ENCODE data around the gene UBA1.

Gene UBA1

GRCh38 chrX:47197526-47197925 is 3.9 kb downstream of the UBA1 start:
- Histone ChIP-seq H3K4me3 (ENCODE audit: low read length) (no peak overlapping the region), H3K9ac (ENCODE audit: low read length) (no peak overlapping the region), H3K4me1 (ENCODE audit: control insufficient read depth, insufficient read depth, low read length) (peaks cover 33% of the 10 kb centered on the region), H3K36me3 (ENCODE audit: control insufficient read depth, insufficient read depth, low read length) (peaks cover 9% of the 10 kb centered on the region), H3K9me3 (ENCODE audit: control insufficient read depth, low read length) (no peaks in the 10 kb centered on the region), H3K27me3 (ENCODE audit: control insufficient read depth, insufficient read depth, low read length) (no peaks in the 10 kb centered on the region)

GRCh38 chrX:47198026-47198686 is 4.5 kb downstream of the UBA1 start:
- Histone ChIP-seq H3K36me3 (ENCODE audit: control insufficient read depth, insufficient read depth, low read length) (peaks cover 9% of the 10 kb centered on the region), H3K4me3 (ENCODE audit: low read length) (no peak overlapping the region), H3K27me3 (ENCODE audit: control insufficient read depth, insufficient read depth, low read length) (no peaks in the 10 kb centered on the region), H3K4me1 (ENCODE audit: control insufficient read depth, insufficient read depth, low read length) (peaks cover 33% of the 10 kb centered on the region), H3K9me3 (ENCODE audit: control insufficient read depth, low read length) (no peaks in the 10 kb centered on the region), H3K9ac (ENCODE audit: low read length) (no peak overlapping the region)

DNA sequence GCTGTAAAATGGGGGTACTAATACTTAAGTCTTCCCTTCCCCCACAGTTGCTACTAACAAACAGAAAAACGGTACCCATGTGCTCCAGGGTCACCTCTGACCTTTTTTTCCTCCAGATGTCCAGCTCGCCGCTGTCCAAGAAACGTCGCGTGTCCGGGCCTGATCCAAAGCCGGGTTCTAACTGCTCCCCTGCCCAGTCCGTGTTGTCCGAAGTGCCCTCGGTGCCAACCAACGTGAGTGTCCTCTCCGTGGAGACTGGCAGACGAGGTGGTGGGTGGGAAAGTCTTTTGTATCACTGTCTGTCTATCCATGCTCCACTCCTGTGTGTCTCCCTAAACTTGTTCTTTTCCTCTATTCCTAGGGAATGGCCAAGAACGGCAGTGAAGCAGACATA is 5.1 kb downstream of the UBA1 start:
- Histone ChIP-seq H3K9me3 (ENCODE audit: control insufficient read depth, low read length) (no peaks in the 10 kb centered on the region), H3K4me3 (ENCODE audit: low read length) (no peak overlapping the region), H3K9ac (ENCODE audit: low read length) (no peak overlapping the region), H3K27me3 (ENCODE audit: control insufficient read depth, insufficient read depth, low read length) (no peaks in the 10 kb centered on the region), H3K4me1 (ENCODE audit: control insufficient read depth, insufficient read depth, low read length) (peaks cover 33% of the 10 kb centered on the region), H3K36me3 (ENCODE audit: control insufficient read depth, insufficient read depth, low read length) (peaks cover 9% of the 10 kb centered on the region)

DNA sequence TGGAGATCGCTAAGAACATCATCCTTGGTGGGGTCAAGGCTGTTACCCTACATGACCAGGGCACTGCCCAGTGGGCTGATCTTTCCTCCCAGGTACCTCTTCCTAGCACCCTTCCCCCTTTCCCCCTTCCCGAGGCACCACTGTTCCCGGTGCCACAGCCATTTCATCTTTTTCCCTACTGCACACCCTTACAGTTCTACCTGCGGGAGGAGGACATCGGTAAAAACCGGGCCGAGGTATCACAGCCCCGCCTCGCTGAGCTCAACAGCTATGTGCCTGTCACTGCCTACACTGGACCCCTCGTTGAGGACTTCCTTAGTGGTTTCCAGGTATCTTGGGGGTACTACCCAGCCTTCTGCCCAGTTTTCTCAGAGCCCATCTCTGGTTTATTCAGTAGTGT is 5.7 kb downstream of the UBA1 start:
- Histone ChIP-seq H3K9ac (ENCODE audit: low read length) (no peak overlapping the region), H3K9me3 (ENCODE audit: control insufficient read depth, low read length) (no peaks in the 10 kb centered on the region), H3K4me1 (ENCODE audit: control insufficient read depth, insufficient read depth, low read length) (peaks cover 33% of the 10 kb centered on the region), H3K4me3 (ENCODE audit: low read length) (no peak overlapping the region), H3K27me3 (ENCODE audit: control insufficient read depth, insufficient read depth, low read length) (no peaks in the 10 kb centered on the region), H3K36me3 (ENCODE audit: control insufficient read depth, insufficient read depth, low read length) (peaks cover 9% of the 10 kb centered on the region)

GRCh38 chrX:47200385-47201150 is 6.9 kb downstream of the UBA1 start:
- Histone ChIP-seq H3K27me3 (ENCODE audit: control insufficient read depth, insufficient read depth, low read length) (no peaks in the 10 kb centered on the region), H3K9me3 (ENCODE audit: control insufficient read depth, low read length) (no peaks in the 10 kb centered on the region), H3K4me3 (ENCODE audit: low read length) (no peak overlapping the region), H3K4me1 (ENCODE audit: control insufficient read depth, insufficient read depth, low read length) (peaks cover 28% of the 10 kb centered on the region), H3K36me3 (ENCODE audit: control insufficient read depth, insufficient read depth, low read length) (peaks cover 9% of the 10 kb centered on the region), H3K9ac (ENCODE audit: low read length) (no peak overlapping the region)

DNA sequence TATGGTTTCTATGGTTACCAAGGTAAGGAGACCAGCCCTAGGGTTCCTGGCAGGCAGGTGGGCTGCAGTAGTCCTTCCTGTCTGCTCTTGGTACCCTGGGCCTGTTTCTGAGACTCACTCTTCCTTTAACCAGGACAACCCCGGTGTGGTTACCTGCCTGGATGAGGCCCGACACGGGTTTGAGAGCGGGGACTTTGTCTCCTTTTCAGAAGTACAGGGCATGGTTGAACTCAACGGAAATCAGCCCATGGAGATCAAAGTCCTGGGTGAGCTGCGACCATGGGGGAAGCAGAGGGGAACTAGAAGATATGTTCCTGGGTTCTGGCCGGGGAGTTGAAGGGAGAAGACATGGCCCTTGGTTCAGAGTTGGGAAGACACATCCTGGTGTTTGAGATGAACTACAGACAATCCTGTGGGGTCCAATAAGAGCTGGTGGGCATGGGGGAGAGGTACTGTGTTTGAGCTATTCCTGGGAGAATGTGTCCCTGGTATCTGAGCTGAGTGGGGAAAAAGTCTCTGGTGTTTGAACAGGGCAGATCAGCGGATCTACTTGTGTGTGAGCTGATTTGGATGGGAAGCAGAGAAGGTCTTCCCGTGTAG is 7.8 kb downstream of the UBA1 start:
- H3K36me3 ChIP-seq (ENCODE audit: control insufficient read depth, insufficient read depth, low read length), result peaks cover 9% of the 10 kb centered on the region
- no peak overlapping the region for H3K9ac ChIP-seq (ENCODE audit: low read length)
- no peaks in the 10 kb centered on the region for H3K27me3 ChIP-seq (ENCODE audit: control insufficient read depth, insufficient read depth, low read length)
- H3K4me3 ChIP-seq (ENCODE audit: low read length), result no peak overlapping the region
- peaks cover 19% of the 10 kb centered on the region for H3K4me1 ChIP-seq (ENCODE audit: control insufficient read depth, insufficient read depth, low read length)
- no peaks in the 10 kb centered on the region for H3K9me3 ChIP-seq (ENCODE audit: control insufficient read depth, low read length)

GRCh38 chrX:47202316-47202715 is 8.7 kb downstream of the UBA1 start:
- Histone ChIP-seq H3K9me3 (ENCODE audit: control insufficient read depth, low read length) (no peaks in the 10 kb centered on the region), H3K27me3 (ENCODE audit: control insufficient read depth, insufficient read depth, low read length) (no peaks in the 10 kb centered on the region), H3K4me3 (ENCODE audit: low read length) (no peak overlapping the region), H3K9ac (ENCODE audit: low read length) (no peak overlapping the region), H3K36me3 (ENCODE audit: control insufficient read depth, insufficient read depth, low read length) (peaks cover 9% of the 10 kb centered on the region), H3K4me1 (ENCODE audit: control insufficient read depth, insufficient read depth, low read length) (peaks cover 14% of the 10 kb centered on the region)

DNA sequence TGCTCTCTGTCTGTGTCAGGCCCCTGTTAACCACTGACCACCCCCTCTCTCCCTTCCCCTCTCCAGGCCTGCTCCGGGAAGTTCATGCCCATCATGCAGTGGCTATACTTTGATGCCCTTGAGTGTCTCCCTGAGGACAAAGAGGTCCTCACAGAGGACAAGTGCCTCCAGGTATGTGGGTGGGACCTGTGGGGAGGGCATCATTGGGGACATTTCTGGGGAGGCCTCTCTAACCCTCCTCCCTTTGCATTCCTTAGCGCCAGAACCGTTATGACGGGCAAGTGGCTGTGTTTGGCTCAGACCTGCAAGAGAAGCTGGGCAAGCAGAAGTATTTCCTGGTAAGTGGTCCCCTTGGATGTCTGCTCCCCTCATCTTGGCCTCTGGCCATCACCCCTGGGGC is 9.2 kb downstream of the UBA1 start:
- Histone ChIP-seq H3K36me3 (ENCODE audit: control insufficient read depth, insufficient read depth, low read length) (peaks cover 9% of the 10 kb centered on the region), H3K27me3 (ENCODE audit: control insufficient read depth, insufficient read depth, low read length) (no peaks in the 10 kb centered on the region), H3K9ac (ENCODE audit: low read length) (no peak overlapping the region), H3K4me1 (ENCODE audit: control insufficient read depth, insufficient read depth, low read length) (peaks cover 9% of the 10 kb centered on the region), H3K4me3 (ENCODE audit: low read length) (no peak overlapping the region), H3K9me3 (ENCODE audit: control insufficient read depth, low read length) (no peaks in the 10 kb centered on the region)

DNA sequence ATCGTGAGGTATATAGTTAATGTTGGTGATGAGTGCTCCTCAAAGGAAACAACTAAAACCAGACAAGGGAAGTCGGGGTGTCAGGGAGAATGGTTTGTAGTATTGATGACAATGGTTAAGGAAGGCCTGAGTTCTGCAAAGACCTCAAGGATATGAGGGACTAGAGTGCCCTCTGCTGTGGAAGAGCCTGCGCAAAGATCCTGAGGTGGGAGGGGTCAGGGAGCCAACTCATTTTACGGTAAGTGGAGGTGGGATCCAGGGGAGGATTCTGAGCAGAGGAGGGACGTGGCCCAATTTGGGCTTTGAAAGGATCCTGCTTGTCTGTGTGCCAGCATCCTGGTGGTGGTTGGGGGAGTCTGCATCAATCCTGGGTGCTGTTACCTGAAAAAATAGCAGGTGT is 11.3 kb downstream of the UBA1 start:
- peaks cover 9% of the 10 kb centered on the region for H3K36me3 ChIP-seq (ENCODE audit: control insufficient read depth, insufficient read depth, low read length)
- no peak overlapping the region for H3K4me3 ChIP-seq (ENCODE audit: low read length)
- H3K4me1 ChIP-seq (ENCODE audit: control insufficient read depth, insufficient read depth, low read length), result peaks cover 6% of the 10 kb centered on the region
- H3K27me3 ChIP-seq (ENCODE audit: control insufficient read depth, insufficient read depth, low read length), result no peaks in the 10 kb centered on the region
- no peaks in the 10 kb centered on the region for H3K9me3 ChIP-seq (ENCODE audit: control insufficient read depth, low read length)
- no peak overlapping the region for H3K9ac ChIP-seq (ENCODE audit: low read length)

DNA sequence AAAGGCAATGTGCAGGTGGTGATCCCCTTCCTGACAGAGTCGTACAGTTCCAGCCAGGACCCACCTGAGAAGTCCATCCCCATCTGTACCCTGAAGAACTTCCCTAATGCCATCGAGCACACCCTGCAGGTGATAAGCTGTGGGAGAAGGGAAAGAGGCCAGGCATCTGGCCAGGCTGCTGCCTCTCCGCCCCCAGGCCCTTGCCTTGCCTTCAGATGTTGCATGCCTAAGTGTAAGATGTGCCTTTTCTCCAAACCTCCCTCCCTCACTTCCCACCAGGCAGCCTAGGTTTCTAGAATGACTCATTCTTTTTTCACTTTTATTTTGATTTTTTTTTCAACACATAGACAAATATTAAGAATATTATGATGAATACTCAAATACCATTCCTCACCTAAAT is 12.7 kb downstream of the UBA1 start:
- no peaks in the 10 kb centered on the region for H3K27me3 ChIP-seq (ENCODE audit: control insufficient read depth, insufficient read depth, low read length)
- no peaks in the 10 kb centered on the region for H3K9me3 ChIP-seq (ENCODE audit: control insufficient read depth, low read length)
- H3K4me1 ChIP-seq (ENCODE audit: control insufficient read depth, insufficient read depth, low read length), result no peaks in the 10 kb centered on the region
- H3K9ac ChIP-seq (ENCODE audit: low read length), result no peak overlapping the region
- H3K36me3 ChIP-seq (ENCODE audit: control insufficient read depth, insufficient read depth, low read length), result peaks cover 13% of the 10 kb centered on the region
- H3K4me3 ChIP-seq (ENCODE audit: low read length), result no peak overlapping the region

DNA sequence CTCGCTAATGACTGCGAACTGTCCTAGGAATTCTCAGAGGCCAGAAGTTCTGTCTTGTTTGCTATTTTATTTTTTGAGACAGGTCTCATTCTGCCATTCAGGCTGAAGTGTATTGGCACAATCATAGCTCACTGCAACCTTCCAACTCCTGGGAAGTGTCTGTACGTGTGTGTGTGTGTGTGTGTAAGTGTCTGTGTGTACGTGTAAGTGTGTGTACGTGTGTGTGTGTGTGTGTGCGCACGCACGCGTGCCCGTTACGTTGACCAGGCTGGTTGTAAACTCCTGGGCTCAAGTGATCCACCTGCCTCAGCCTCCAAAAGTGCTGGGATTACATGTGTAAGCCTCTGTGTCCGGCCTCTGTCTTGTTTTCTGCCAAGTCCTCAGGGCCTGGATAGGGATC is 14.5 kb downstream of the UBA1 start:
- no peaks in the 10 kb centered on the region for H3K27me3 ChIP-seq (ENCODE audit: control insufficient read depth, insufficient read depth, low read length)
- H3K9me3 ChIP-seq (ENCODE audit: control insufficient read depth, low read length), result no peaks in the 10 kb centered on the region
- peaks cover 11% of the 10 kb centered on the region for H3K36me3 ChIP-seq (ENCODE audit: control insufficient read depth, insufficient read depth, low read length)
- H3K4me3 ChIP-seq (ENCODE audit: low read length), result no peak overlapping the region
- H3K4me1 ChIP-seq (ENCODE audit: control insufficient read depth, insufficient read depth, low read length), result no peaks in the 10 kb centered on the region
- H3K9ac ChIP-seq (ENCODE audit: low read length), result no peak overlapping the region

DNA sequence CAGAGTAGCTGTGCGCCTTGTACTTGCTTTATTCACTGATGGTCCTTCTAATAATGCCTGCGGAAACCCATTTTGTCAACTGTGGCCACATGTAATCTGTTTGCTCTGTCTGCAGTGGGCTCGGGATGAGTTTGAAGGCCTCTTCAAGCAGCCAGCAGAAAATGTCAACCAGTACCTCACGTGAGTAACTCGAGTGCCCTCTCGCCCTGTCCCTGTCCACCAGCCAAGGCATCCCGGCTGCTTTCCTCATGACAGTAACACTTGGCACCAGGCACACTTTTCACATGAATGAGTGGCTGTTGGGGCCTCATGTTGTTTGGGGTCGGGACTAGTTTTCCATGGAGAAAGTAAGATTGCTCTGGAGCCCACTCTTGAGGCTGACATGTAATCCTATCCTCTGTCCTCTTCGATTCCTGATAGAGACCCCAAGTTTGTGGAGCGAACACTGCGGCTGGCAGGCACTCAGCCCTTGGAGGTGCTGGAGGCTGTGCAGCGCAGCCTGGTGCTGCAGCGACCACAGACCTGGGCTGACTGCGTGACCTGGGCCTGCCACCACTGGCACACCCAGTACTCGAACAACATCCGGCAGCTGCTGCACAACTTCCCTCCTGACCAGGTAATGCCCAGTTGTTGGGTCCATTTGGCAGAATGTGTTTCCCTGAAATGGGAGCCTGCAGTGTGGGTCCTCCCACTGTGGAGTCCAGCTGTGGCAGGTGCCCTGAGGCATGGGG is 16.0 kb downstream of the UBA1 start:
- no peaks in the 10 kb centered on the region for H3K27me3 ChIP-seq (ENCODE audit: control insufficient read depth, insufficient read depth, low read length)
- H3K9ac ChIP-seq (ENCODE audit: low read length), result no peak overlapping the region
- H3K9me3 ChIP-seq (ENCODE audit: control insufficient read depth, low read length), result no peaks in the 10 kb centered on the region
- H3K4me1 ChIP-seq (ENCODE audit: control insufficient read depth, insufficient read depth, low read length), result no peaks in the 10 kb centered on the region
- peaks cover 16% of the 10 kb centered on the region for H3K36me3 ChIP-seq (ENCODE audit: control insufficient read depth, insufficient read depth, low read length)
- no peak overlapping the region for H3K4me3 ChIP-seq (ENCODE audit: low read length)
